AML-193 (cell line): ENCODE data around the gene NXPH4.

Experiments
- DNase-seq, 2 experiments: peaks; one replicate each; lab custom pipeline; 2025; lab: John Stamatoyannopoulos, UW

Gene NXPH4

GRCh38 chr12:57232156-57232756 lies 15.7 kb downstream of the NXPH4 start:
- no peak for DNase-seq

GRCh38 chr12:57233357-57234232 lies 17.0 kb downstream of the NXPH4 start:
- no peak for DNase-seq

GRCh38 chr12:57234233-57234570 lies 17.6 kb downstream of the NXPH4 start:
- DNase-seq = no peak

- no peak for DNase-seq
These were observed 18.0 kb downstream of the NXPH4 start for GRCh38 chr12:57234571-57235016.

GRCh38 chr12:57235017-57235727 lies 18.6 kb downstream of the NXPH4 start:
- no peak for DNase-seq

- DNase-seq = no peak
These were observed 19.1 kb downstream of the NXPH4 start for GRCh38 chr12:57235728-57236131.

GRCh38 chr12:57236201-57236924 lies 19.8 kb downstream of the NXPH4 start:
- DNase-seq = no peak

- DNase-seq = no peak
These were observed 20.5 kb downstream of the NXPH4 start for GRCh38 chr12:57236925-57237595.

- no peak for DNase-seq
These were observed 21.0 kb downstream of the NXPH4 start for GRCh38 chr12:57237596-57237931.

GRCh38 chr12:57237932-57238853 lies 21.6 kb downstream of the NXPH4 start:
- DNase-seq = no peak

GRCh38 chr12:57238854-57239554 lies 22.4 kb downstream of the NXPH4 start:
- DNase-seq = peak; percentile 65 to 69

GRCh38 chr12:57239587-57240065 lies 23.0 kb downstream of the NXPH4 start:
- no peak for DNase-seq

GRCh38 chr12:57240066-57240921 lies 23.7 kb downstream of the NXPH4 start:
- DNase-seq = peak in 1 of 2 experiments; percentile 12

- DNase-seq = no peak
These were observed 24.4 kb downstream of the NXPH4 start for GRCh38 chr12:57240926-57241401.

- no peak for DNase-seq
These were observed 25.1 kb downstream of the NXPH4 start for GRCh38 chr12:57241402-57242310.

- no peak for DNase-seq
These were observed 25.7 kb downstream of the NXPH4 start for GRCh38 chr12:57242329-57242690.

- peak; percentile 20 to 27 for DNase-seq
These were observed 26.3 kb downstream of the NXPH4 start for GRCh38 chr12:57242691-57243454.
